HG03565 (cell line): ENCODE data around the gene PADI4.
"Not testable (repeated sequence)": the region's sequence is repeated elsewhere in the genome, so short reads cannot be mapped to it uniquely, and the experiment has no call there.

Experiments
- ATAC-seq: cut with Tn5 transposase; IDR thresholded peaks from one replicate; pipeline ENCODE4 v1.9.1; 2021; ENCODE audit warnings: mild to moderate bottlenecking, moderate library complexity; ENCODE audit not compliant: unreplicated experiment

Gene PADI4

GRCh38 chr1:17310068-17310640 is 2.2 kb downstream of the PADI4 start:
- ATAC-seq: no peak

GRCh38 chr1:17313530-17314309 is 5.7 kb downstream of the PADI4 start:
- ATAC-seq: no peak

GRCh38 chr1:17314491-17314971 is 6.5 kb downstream of the PADI4 start:
- ATAC-seq: no peak

GRCh38 chr1:17315542-17316130 is 7.6 kb downstream of the PADI4 start:
- no peak for ATAC-seq

- no peak for ATAC-seq
These were observed 8.7 kb downstream of the PADI4 start for GRCh38 chr1:17316704-17317103.

- ATAC-seq: no peak
These were observed 10.3 kb downstream of the PADI4 start for GRCh38 chr1:17318262-17318661.

- ATAC-seq: no peak
These were observed 11.8 kb downstream of the PADI4 start for GRCh38 chr1:17319561-17320350.

- ATAC-seq: not testable (repeated sequence)
These were observed 13.9 kb downstream of the PADI4 start for GRCh38 chr1:17321857-17322390.

GRCh38 chr1:17328855-17329254 is 20.9 kb downstream of the PADI4 start:
- ATAC-seq: no peak

- no peak for ATAC-seq
These were observed 21.6 kb downstream of the PADI4 start for GRCh38 chr1:17329610-17330009.

- ATAC-seq: no peak
These were observed 22.9 kb downstream of the PADI4 start for GRCh38 chr1:17330856-17331255.

GRCh38 chr1:17333081-17333480 is 25.1 kb downstream of the PADI4 start:
- no peak for ATAC-seq

- ATAC-seq: no peak
These were observed 28.1 kb downstream of the PADI4 start for GRCh38 chr1:17335821-17336710.

GRCh38 chr1:17338706-17339493 is 30.9 kb downstream of the PADI4 start:
- no peak for ATAC-seq

GRCh38 chr1:17339521-17339920 is 31.5 kb downstream of the PADI4 start:
- no peak for ATAC-seq

- ATAC-seq: no peak
These were observed 32.4 kb downstream of the PADI4 start for GRCh38 chr1:17340358-17340757.

- no peak for ATAC-seq
These were observed 34.0 kb downstream of the PADI4 start for GRCh38 chr1:17342014-17342441.

GRCh38 chr1:17345506-17345905 is 37.5 kb downstream of the PADI4 start:
- not testable (repeated sequence) for ATAC-seq
